Transverse colon (tissue), 4 donors: ENCODE data around the gene MAGI2.

Source experiments
- EP300 ChIP-seq: sonication (generic); formaldehyde crosslinking; IDR thresholded peaks from one replicate; pipeline ENCODE4 v1.6.1; 2017; ENCODE audit warnings: antibody characterized with exemption, low read depth
- POLR2A ChIP-seq: fragments of 450-650 bp; IDR thresholded peaks from one replicate; pipeline ENCODE4 v1.6.1; 2016; ENCODE audit warnings: antibody characterized with exemption, mild to moderate bottlenecking, moderate library complexity
- POLR2AphosphoS5 ChIP-seq, 3 donors: sonication (generic); formaldehyde crosslinking; IDR thresholded peaks; one replicate each; pipeline ENCODE4 v1.6.1; 2016; ENCODE audit warnings: antibody characterized with exemption in 3 of 3
- TF ChIP-seq, protein P1 (sequence below), 5 experiments: fragments of 200-600 bp in 3 of 5; fragments of 450-650 bp in 2 of 5; sonication (generic) in 3 of 5; IDR thresholded peaks; 1 replicate in 2 of 5; 2 replicates in 3 of 5; pipeline ENCODE4 v1.5.1; 2016 to 2017; ENCODE audit warnings: antibody characterized with exemption in 5 of 5, inconsistent platforms in 3 of 5, mild to moderate bottlenecking in 2 of 5, moderate library complexity in 1 of 5

DNA sequence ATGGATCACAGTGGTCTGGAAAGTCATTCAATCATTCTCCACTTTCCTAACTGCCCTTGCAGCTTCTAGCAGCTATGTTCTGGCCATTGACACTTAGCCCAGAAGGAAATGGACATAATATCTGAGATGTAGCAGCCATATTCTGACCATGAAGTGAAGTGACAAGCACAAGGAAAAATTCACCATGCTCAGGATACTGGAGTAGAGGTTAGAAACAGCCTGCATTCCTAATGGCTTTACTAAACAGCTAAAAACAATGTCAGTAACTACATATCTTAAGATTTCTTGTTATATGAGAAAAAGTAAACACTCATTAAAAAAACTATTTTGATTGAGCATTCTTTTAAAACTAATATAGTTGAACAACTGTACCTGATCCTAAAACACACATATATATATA, 443.8 kb downstream of the MAGI2 start:
- TF ChIP-seq, protein P1, sequence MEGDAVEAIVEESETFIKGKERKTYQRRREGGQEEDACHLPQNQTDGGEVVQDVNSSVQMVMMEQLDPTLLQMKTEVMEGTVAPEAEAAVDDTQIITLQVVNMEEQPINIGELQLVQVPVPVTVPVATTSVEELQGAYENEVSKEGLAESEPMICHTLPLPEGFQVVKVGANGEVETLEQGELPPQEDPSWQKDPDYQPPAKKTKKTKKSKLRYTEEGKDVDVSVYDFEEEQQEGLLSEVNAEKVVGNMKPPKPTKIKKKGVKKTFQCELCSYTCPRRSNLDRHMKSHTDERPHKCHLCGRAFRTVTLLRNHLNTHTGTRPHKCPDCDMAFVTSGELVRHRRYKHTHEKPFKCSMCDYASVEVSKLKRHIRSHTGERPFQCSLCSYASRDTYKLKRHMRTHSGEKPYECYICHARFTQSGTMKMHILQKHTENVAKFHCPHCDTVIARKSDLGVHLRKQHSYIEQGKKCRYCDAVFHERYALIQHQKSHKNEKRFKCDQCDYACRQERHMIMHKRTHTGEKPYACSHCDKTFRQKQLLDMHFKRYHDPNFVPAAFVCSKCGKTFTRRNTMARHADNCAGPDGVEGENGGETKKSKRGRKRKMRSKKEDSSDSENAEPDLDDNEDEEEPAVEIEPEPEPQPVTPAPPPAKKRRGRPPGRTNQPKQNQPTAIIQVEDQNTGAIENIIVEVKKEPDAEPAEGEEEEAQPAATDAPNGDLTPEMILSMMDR (IDR thresholded peaks at IDR 0.05): no peak
- TF ChIP-seq EP300 (no peak), POLR2AphosphoS5 (IDR thresholded peaks at IDR 0.05) (no peak), POLR2A (no peak)
